IMR-90 (cell line): Measurements from ENCODE around the gene GABRR3. TPM values are rescaled to one million over a fixed set of nuclear protein-coding genes. Genes with fewer than 3 reads are reported as not detected.

Experiments
- ATAC-seq: fragments of 200-7000 bp; cut with Tn5 transposase; 2 replicates; pipeline ENCODE4 v1.9.1; 2020; ENCODE audit warnings: low read depth, mild to moderate bottlenecking, moderate library complexity
- BruUV-seq: library from RNA; stranded (reverse); fragments of 400-500 nt; replicated peaks from 2 replicates; lab custom pipeline; 2021; lab: Mats Ljungman, UMichigan
- CTCF ChIA-PET: fragments of 300-600 bp; formaldehyde crosslinking; extraction: SDS; loops from one replicate; lab custom pipeline; 2021; ENCODE audit warnings: antibody characterized with exemption; lab: Yijun Ruan, JAX
- POLR2A ChIA-PET: fragments of 300-600 bp; sonication (Branson Sonifier 250); formaldehyde crosslinking; loops from one replicate; lab custom pipeline; 2022; ENCODE audit warnings: antibody characterized with exemption; ENCODE audit not compliant: unreplicated experiment; lab: Charles Lee
- DNase-seq: peaks from one replicate; pipeline ENCODE4 v3.0.0; 2013
- H2AFZ ChIP-seq: replicated peaks from 2 replicates; pipeline ENCODE3; 2013; ENCODE audit warnings: low read length, mild to moderate bottlenecking; ENCODE audit not compliant: poor library complexity
- H2AK5ac ChIP-seq: 2 replicates; pipeline ENCODE4 v1.6.1; 2013; ENCODE audit warnings: low read depth, low read length, inconsistent platforms
- H2AK9ac ChIP-seq: replicated peaks from 2 replicates; pipeline ENCODE3; 2013; ENCODE audit warnings: mild to moderate bottlenecking, low read depth, low read length, moderate library complexity; ENCODE audit not compliant: poor library complexity
- H2BK120ac ChIP-seq: 2 replicates; pipeline ENCODE4 v1.6.1; 2013; ENCODE audit warnings: low read depth, low read length, inconsistent platforms
- H2BK15ac ChIP-seq: 3 replicates; pipeline ENCODE4 v1.6.1; 2013; ENCODE audit warnings: low read depth, low read length, inconsistent platforms
- H2BK20ac ChIP-seq: 2 replicates; pipeline ENCODE4 v1.6.1; 2013; ENCODE audit warnings: low read depth, mild to moderate bottlenecking, inconsistent platforms, low read length, moderate library complexity
- H2BK5ac ChIP-seq: 2 replicates; pipeline ENCODE4 v1.6.1; 2013; ENCODE audit warnings: mild to moderate bottlenecking, low read depth, low read length, inconsistent platforms; ENCODE audit not compliant: poor library complexity, severe bottlenecking
- H3K14ac ChIP-seq: replicated peaks from 2 replicates; pipeline ENCODE4 v1.6.1; 2013; ENCODE audit warnings: low read depth, low read length, inconsistent platforms
- H3K18ac ChIP-seq: 2 replicates; pipeline ENCODE4 v1.6.1; 2013; ENCODE audit warnings: low read depth, low read length, control low read depth
- H3K23ac ChIP-seq: 2 replicates; pipeline ENCODE4 v1.6.1; 2013; ENCODE audit warnings: low read depth, low read length, inconsistent platforms
- H3K27ac ChIP-seq: 2 replicates; pipeline ENCODE4 v1.5.1; 2013; ENCODE audit warnings: mild to moderate bottlenecking, control low read depth, low read length; ENCODE audit not compliant: insufficient read depth
- H3K27me3 ChIP-seq: 2 replicates; pipeline ENCODE4 v1.6.1; 2013; ENCODE audit warnings: low read length; ENCODE audit not compliant: control insufficient read depth, insufficient read depth
- H3K36me3 ChIP-seq: 2 replicates; pipeline ENCODE4 v1.6.1; 2013; ENCODE audit warnings: low read length, mixed read lengths; ENCODE audit not compliant: control insufficient read depth, insufficient read depth
- H3K4ac ChIP-seq: 2 replicates; pipeline ENCODE4 v1.6.1; 2013; ENCODE audit warnings: low read depth, low read length, inconsistent platforms
- H3K4me1 ChIP-seq: 2 replicates; pipeline ENCODE4 v1.6.1; 2013; ENCODE audit warnings: low read length, mixed read lengths; ENCODE audit not compliant: control insufficient read depth, insufficient read depth
- H3K4me2 ChIP-seq: 2 replicates; pipeline ENCODE4 v1.6.1; 2013; ENCODE audit warnings: low read depth, mild to moderate bottlenecking, control low read depth, low read length, moderate library complexity
- H3K4me3 ChIP-seq: 2 replicates; pipeline ENCODE4 v1.5.1; 2013; ENCODE audit warnings: low read depth, mild to moderate bottlenecking, control low read depth, low read length, moderate library complexity; ENCODE audit not compliant: insufficient read depth
- H3K56ac ChIP-seq: 2 replicates; pipeline ENCODE4 v1.6.1; 2013; ENCODE audit warnings: low read length, inconsistent platforms; ENCODE audit not compliant: insufficient read depth; ENCODE audit errors: extremely low read depth
- H3K79me1 ChIP-seq, 2 experiments: 2 replicates each; pipeline ENCODE4 v1.6.1; 2013; ENCODE audit warnings: low read length in 2 of 2, inconsistent platforms in 1 of 2, low read depth in 1 of 2
- H3K9ac ChIP-seq: 2 replicates; pipeline ENCODE4 v1.6.1; 2013; ENCODE audit warnings: low read depth, low read length, control low read depth
- H3K9me1 ChIP-seq: 2 replicates; pipeline ENCODE4 v1.6.1; 2013; ENCODE audit warnings: low read length, inconsistent platforms; ENCODE audit not compliant: insufficient read depth
- H3K9me3 ChIP-seq: 2 replicates; pipeline ENCODE4 v1.6.1; 2013; ENCODE audit warnings: low read length; ENCODE audit not compliant: control insufficient read depth, insufficient read depth
- H4K20me1 ChIP-seq: 2 replicates; pipeline ENCODE4 v1.6.1; 2013; ENCODE audit warnings: low read length, inconsistent platforms; ENCODE audit not compliant: insufficient read depth
- H4K5ac ChIP-seq: 2 replicates; pipeline ENCODE4 v1.6.1; 2013; ENCODE audit warnings: mild to moderate bottlenecking, low read depth, low read length, control low read depth
- H4K8ac ChIP-seq, 2 experiments: 2 replicates each; pipeline ENCODE4 v1.6.1; 2013; ENCODE audit warnings: low read depth in 2 of 2, low read length in 2 of 2, control low read depth in 1 of 2, inconsistent platforms in 1 of 2
- H4K91ac ChIP-seq: 2 replicates; pipeline ENCODE4 v1.6.1; 2013; ENCODE audit warnings: low read depth, low read length, inconsistent platforms; ENCODE audit not compliant: insufficient read depth
- BHLHE40 ChIP-seq: fragments of 150-350 bp; IDR thresholded peaks from 2 replicates; pipeline ENCODE4 v1.6.1; 2016; ENCODE audit warnings: mild to moderate bottlenecking, low read depth, low read length
- CEBPB ChIP-seq: IDR thresholded peaks from 2 replicates; pipeline ENCODE4 v1.6.1; 2012; ENCODE audit warnings: low read depth, low read length, improper control_type of control experiment
- CHD1 ChIP-seq: IDR thresholded peaks from 2 replicates; pipeline ENCODE4 v1.6.1; 2012; ENCODE audit warnings: low read depth, low read length, improper control_type of control experiment
- CTCF ChIP-seq: conservative IDR thresholded peaks from 2 replicates; pipeline ENCODE4 v1.5.1; 2012; ENCODE audit warnings: mild to moderate bottlenecking, low read depth, low read length, improper control_type of control experiment
- ELK1 ChIP-seq: fragments of 150-350 bp; IDR thresholded peaks from 2 replicates; pipeline ENCODE4 v1.6.1; 2016; ENCODE audit warnings: low read depth, mild to moderate bottlenecking, low read length, moderate library complexity, borderline replicate concordance
- FOS ChIP-seq: fragments of 150-350 bp; IDR thresholded peaks from 2 replicates; pipeline ENCODE4 v1.6.1; 2016; ENCODE audit warnings: low read depth, low read length
- MAFK ChIP-seq: IDR thresholded peaks from 2 replicates; pipeline ENCODE4 v1.6.1; 2012; ENCODE audit warnings: low read depth, low read length, improper control_type of control experiment
- MAZ ChIP-seq: IDR thresholded peaks from 2 replicates; pipeline ENCODE4 v1.6.1; 2012; ENCODE audit warnings: low read depth, mild to moderate bottlenecking, low read length, improper control_type of control experiment, moderate library complexity, borderline replicate concordance
- MXI1 ChIP-seq: IDR thresholded peaks from 2 replicates; pipeline ENCODE4 v1.6.1; 2012; ENCODE audit warnings: low read depth, mild to moderate bottlenecking, low read length, moderate library complexity, borderline replicate concordance
- NFE2L2 ChIP-seq: fragments of 150-350 bp; IDR thresholded peaks from 2 replicates; pipeline ENCODE4 v1.6.1; 2016; ENCODE audit warnings: low read depth, mild to moderate bottlenecking, low read length
- POLR2A ChIP-seq: IDR thresholded peaks from 2 replicates; pipeline ENCODE4 v1.6.1; 2012; ENCODE audit warnings: mild to moderate bottlenecking, low read depth, low read length
- RAD21 ChIP-seq: IDR thresholded peaks from 2 replicates; pipeline ENCODE4 v1.6.1; 2012; ENCODE audit warnings: low read length, improper control_type of control experiment
- RCOR1 ChIP-seq: IDR thresholded peaks from 2 replicates; pipeline ENCODE4 v1.6.1; 2012; ENCODE audit warnings: mild to moderate bottlenecking, low read length, improper control_type of control experiment; ENCODE audit not compliant: insufficient replicate concordance
- RFX5 ChIP-seq: IDR thresholded peaks from 2 replicates; pipeline ENCODE4 v1.8.0; 2012; ENCODE audit warnings: low read depth, mild to moderate bottlenecking, low read length, moderate library complexity
- SMC3 ChIP-seq: fragments of 150-350 bp; IDR thresholded peaks from 2 replicates; pipeline ENCODE4 v1.6.1; 2016; ENCODE audit warnings: low read depth, mild to moderate bottlenecking, antibody characterized with exemption, low read length, moderate library complexity
- WGBS, 2 experiments: methylation state at CpG; one replicate each; pipeline versions ENCODE4 v1.1.5 to v1.1.7; 2013; ENCODE audit warnings: missing lambda C conversion rate in 2 of 2; ENCODE audit not compliant: insufficient read length in 1 of 2; ENCODE audit errors: extremely low coverage in 2 of 2; 5-methylcytosine and 5-hydroxymethylcytosine counted together
- dilution Hi-C: fragments of 300-500 bp; cut with HindIII; formaldehyde crosslinking; loops from one replicate; pipeline ENCODE4 v1.14.3; 2018; ENCODE audit warnings: low sequenced_read_pairs; ENCODE audit not compliant: unreplicated experiment
- in situ Hi-C: fragments of 300-500 bp; cut with MboI; formaldehyde crosslinking; loops from 3 replicates; pipeline ENCODE4 v1.14.3; 2019; ENCODE audit warnings: low sequenced_read_pairs, inconsistent platforms, mixed read lengths
- intact Hi-C: fragments of 100-400 bp; cut with micrococcal nuclease; formaldehyde crosslinking; loops from 2 replicates; pipeline ENCODE4 v1.10.0; 2022
- polyA plus RNA-seq, 3 experiments: library from polyadenylated mRNA; depleted of rRNA; stranded (reverse); fragments of >200 nt; gene quantifications; 2 replicates each; pipeline ENCODE4 v1.2.3, GENCODE V29; 2012; ENCODE audit warnings: low replicate concordance in 1 of 3
- total RNA-seq: library from RNA; depleted of rRNA; stranded (reverse); fragments of >200 nt; gene quantifications from 2 replicates; pipeline ENCODE4 v1.2.3, GENCODE V29; 2012
- TF ChIP-seq, protein P1 (sequence below): fragments of 150-350 bp; IDR thresholded peaks from 2 replicates; pipeline ENCODE4 v1.6.1; 2017; ENCODE audit warnings: mild to moderate bottlenecking, antibody characterized with exemption, low read length, low read depth

Gene GABRR3
- total and polyA plus RNA-seq, 2 of the 4 experiments (the other 2 are of a cell fraction), result not detected

DNA sequence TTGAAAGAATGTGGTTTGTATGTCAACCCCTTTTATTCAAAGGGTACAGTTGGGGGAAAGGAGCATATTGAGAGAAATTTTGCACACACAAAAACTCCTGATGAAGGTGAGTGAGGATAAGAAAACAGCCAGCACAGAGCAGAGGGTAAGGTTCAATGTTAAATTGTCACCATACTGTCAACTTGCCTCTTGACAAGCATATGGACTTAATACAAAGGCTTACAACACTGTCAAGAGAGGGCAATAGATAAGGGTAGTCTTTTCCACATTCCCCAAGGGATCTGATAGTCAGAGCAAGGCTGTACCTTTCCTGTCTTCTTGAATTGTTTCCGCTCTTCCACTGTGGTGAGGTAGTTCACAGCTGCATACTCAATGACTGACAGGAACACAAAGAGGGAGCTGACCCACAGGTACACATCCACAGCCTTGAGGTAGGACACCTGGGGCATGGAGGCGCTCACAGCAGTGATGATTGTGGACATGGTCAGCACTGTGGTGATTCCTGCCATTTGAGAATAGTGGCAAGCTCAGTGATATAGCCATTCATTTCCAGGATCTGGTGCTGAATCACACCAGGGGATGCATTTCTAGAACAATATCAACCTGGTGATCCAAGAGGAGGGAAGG lies 42.5 kb downstream of the GABRR3 start:
- H3K9me3 ChIP-seq, result no peaks in the 10 kb centered on the region
- H3K56ac ChIP-seq, result no peak overlapping the region
- no peak overlapping the region for H3K27ac ChIP-seq
- no peak overlapping the region for H3K23ac ChIP-seq
- no peak overlapping the region for H2BK120ac ChIP-seq
- H3K4ac ChIP-seq, result no peak overlapping the region
- peaks cover 3% of the 10 kb centered on the region; the same call in 1 of the 2 replicates for H3K27me3 ChIP-seq
- H4K20me1 ChIP-seq, result no peaks in the 10 kb centered on the region
- POLR2A ChIA-PET, result no interaction called here
- no peak overlapping the region for H2AK9ac ChIP-seq
- no peaks in the 10 kb centered on the region for H3K9me1 ChIP-seq
- H2AFZ ChIP-seq, result no peak overlapping the region
- no peak overlapping the region for H3K9ac ChIP-seq
- no peak overlapping the region for H3K18ac ChIP-seq
- no peak overlapping the region for H3K14ac ChIP-seq
- no peak for ATAC-seq
- H2AK5ac ChIP-seq, result no peak overlapping the region
- no peak overlapping the region for H2BK20ac ChIP-seq
- in situ Hi-C loops, result no loop called here
- H2BK15ac ChIP-seq, result no peak overlapping the region
- no peak overlapping the region for H3K4me3 ChIP-seq
- TF ChIP-seq MAZ (no peak), ELK1 (no peak), SMC3 (no peak), NFE2L2 (no peak), MAFK (no peak), CTCF (no peak), RAD21 (no peak), CEBPB (no peak), CHD1 (no peak), BHLHE40 (no peak), FOS (no peak), MXI1 (no peak), RCOR1 (no peak), POLR2A (no peak), RFX5 (no peak)
- TF ChIP-seq, protein P1, sequence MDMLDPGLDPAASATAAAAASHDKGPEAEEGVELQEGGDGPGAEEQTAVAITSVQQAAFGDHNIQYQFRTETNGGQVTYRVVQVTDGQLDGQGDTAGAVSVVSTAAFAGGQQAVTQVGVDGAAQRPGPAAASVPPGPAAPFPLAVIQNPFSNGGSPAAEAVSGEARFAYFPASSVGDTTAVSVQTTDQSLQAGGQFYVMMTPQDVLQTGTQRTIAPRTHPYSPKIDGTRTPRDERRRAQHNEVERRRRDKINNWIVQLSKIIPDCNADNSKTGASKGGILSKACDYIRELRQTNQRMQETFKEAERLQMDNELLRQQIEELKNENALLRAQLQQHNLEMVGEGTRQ, result no peak
- no peak overlapping the region for H4K8ac ChIP-seq
- DNase-seq, result no peak
- H4K91ac ChIP-seq, result no peak overlapping the region
- H2BK5ac ChIP-seq, result no peak overlapping the region
- H3K4me2 ChIP-seq, result no peak overlapping the region
- dilution Hi-C loops, result no loop called here
- CTCF ChIA-PET, result no interaction called here
- no peaks in the 10 kb centered on the region for H3K79me1 ChIP-seq
- WGBS, 2 experiments, result 40% methylated on average over 1 of the region's 2 CpGs; no CpG with 5 or more reads in 1 of the 2 experiments
- no peaks in the 10 kb centered on the region for H3K36me3 ChIP-seq
- H3K4me1 ChIP-seq, result no peaks in the 10 kb centered on the region
- H4K5ac ChIP-seq, result no peak overlapping the region
- no TSS peak for BruUV-seq
- intact Hi-C loops, result no loop called here
